Right ventricle myocardium inferior (tissue), 1 donor: ENCODE measurements around the gene RBBP4. TPM values are rescaled to one million over a fixed set of nuclear protein-coding genes. Genes with fewer than 3 reads are reported as not detected.

Experiments used
- total RNA-seq: library from RNA; stranded (reverse); fragmentation: NEBNext Ultra II Directional; extraction: Animal tissue kit (Norgen Biotek cat#: 25700); gene quantifications from one replicate; pipeline ENCODE4 v1.2.1, GENCODE V29; 2021
- donor health status: DM: no; HTN: yes; CAD: no; lungs with severe emphysema.

RBBP4 gene
- total RNA-seq, 1 donor from 2014 or later: 102 TPM

Other genes starting within 250 kb of the RBBP4 start
- gene ZBTB8B, start 186.1 kb upstream of the RBBP4 start, total RNA-seq: not detected
- gene ZBTB8A, start 111.8 kb upstream of the RBBP4 start, total RNA-seq: 2.8 TPM
- 36.4 TPM for gene ZBTB8OS, start 658 bp upstream of the RBBP4 start, total RNA-seq
- gene SYNC, start 51.6 kb downstream of the RBBP4 start, total RNA-seq: 24.7 TPM
- gene YARS1, start 166.2 kb downstream of the RBBP4 start, total RNA-seq: 29.8 TPM
- gene S100PBP, start 166.4 kb downstream of the RBBP4 start, total RNA-seq: 11.7 TPM
- 139 TPM for gene FNDC5, start 219.7 kb downstream of the RBBP4 start, total RNA-seq
- not detected for gene HPCA, start 235.3 kb downstream of the RBBP4 start, total RNA-seq